Activated CD4-positive, alpha-beta T cell treated with anti-CD3 and anti-CD28 coated beads, Interleukin-2, amount 50 U/mL, for 48 hours (primary cell): ENCODE results near the gene LRRC26.

Source experiments
- DNase-seq, 2 experiments: peaks; one replicate each; pipeline ENCODE4 v3.0.0-alpha.2; 2020

The LRRC26 gene

GRCh38 chr9:137166380-137167229, 3.2 kb downstream of the LRRC26 start:
- no peak for DNase-seq

GRCh38 chr9:137165250-137165836, 4.5 kb downstream of the LRRC26 start:
- no peak for DNase-seq

- DNase-seq, result no peak
These were observed 5.2 kb downstream of the LRRC26 start for GRCh38 chr9:137164370-137165249.

- no peak for DNase-seq
These were observed 6.0 kb downstream of the LRRC26 start for GRCh38 chr9:137163805-137164204.

GRCh38 chr9:137163365-137163715, 6.5 kb downstream of the LRRC26 start:
- DNase-seq, result no peak

- DNase-seq, result no peak
These were observed 7.1 kb downstream of the LRRC26 start for GRCh38 chr9:137162505-137163364.

GRCh38 chr9:137161558-137162486, 8.0 kb downstream of the LRRC26 start:
- no peak for DNase-seq

GRCh38 chr9:137160716-137161557, 8.9 kb downstream of the LRRC26 start:
- DNase-seq, result no peak

- DNase-seq, result no peak
These were observed 9.8 kb downstream of the LRRC26 start for GRCh38 chr9:137160054-137160425.

- no peak for DNase-seq
These were observed 10.5 kb downstream of the LRRC26 start for GRCh38 chr9:137159105-137160053.

GRCh38 chr9:137158625-137159024, 11.2 kb downstream of the LRRC26 start:
- DNase-seq, result no peak

- DNase-seq, result no peak
These were observed 12.0 kb downstream of the LRRC26 start for GRCh38 chr9:137157618-137158415.

GRCh38 chr9:137156567-137157375, 13.1 kb downstream of the LRRC26 start:
- DNase-seq, result peak; percentile 63

GRCh38 chr9:137152844-137153405, 16.9 kb downstream of the LRRC26 start:
- no peak for DNase-seq

- DNase-seq, result peak; percentile 65 to 74
These were observed 19.0 kb downstream of the LRRC26 start for GRCh38 chr9:137150617-137151457.
